GM19452 (cell line): ENCODE measurements around the gene PLEKHG5.

Source experiments
- ATAC-seq: cut with Tn5 transposase; IDR thresholded peaks from one replicate; pipeline ENCODE4 v1.9.1; 2021; ENCODE audit not compliant: unreplicated experiment

PLEKHG5 gene

GRCh38 chr1:6477039-6477820 lies 14.2 kb downstream of the PLEKHG5 start:
- no peak for ATAC-seq

DNA sequence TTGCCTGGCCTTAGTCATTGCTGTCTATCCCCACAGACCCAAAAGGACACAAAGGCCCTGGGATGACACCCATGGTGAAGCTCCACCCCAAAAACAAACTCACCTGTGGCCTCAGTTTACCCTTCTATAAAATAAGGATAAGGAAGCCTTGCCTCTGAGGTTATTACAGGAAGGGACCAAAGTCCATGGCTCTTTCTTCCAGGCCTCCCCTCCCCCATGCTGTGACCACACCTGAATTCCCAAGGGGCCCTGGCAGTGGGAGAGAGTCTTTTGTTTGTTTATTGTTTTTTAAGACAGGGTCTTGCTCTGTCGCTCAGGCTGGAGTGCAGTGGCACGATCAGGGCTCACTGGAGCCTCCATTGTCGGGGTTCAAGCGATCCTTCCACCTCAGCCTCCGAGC lies 15.0 kb downstream of the PLEKHG5 start:
- ATAC-seq: no peak

DNA sequence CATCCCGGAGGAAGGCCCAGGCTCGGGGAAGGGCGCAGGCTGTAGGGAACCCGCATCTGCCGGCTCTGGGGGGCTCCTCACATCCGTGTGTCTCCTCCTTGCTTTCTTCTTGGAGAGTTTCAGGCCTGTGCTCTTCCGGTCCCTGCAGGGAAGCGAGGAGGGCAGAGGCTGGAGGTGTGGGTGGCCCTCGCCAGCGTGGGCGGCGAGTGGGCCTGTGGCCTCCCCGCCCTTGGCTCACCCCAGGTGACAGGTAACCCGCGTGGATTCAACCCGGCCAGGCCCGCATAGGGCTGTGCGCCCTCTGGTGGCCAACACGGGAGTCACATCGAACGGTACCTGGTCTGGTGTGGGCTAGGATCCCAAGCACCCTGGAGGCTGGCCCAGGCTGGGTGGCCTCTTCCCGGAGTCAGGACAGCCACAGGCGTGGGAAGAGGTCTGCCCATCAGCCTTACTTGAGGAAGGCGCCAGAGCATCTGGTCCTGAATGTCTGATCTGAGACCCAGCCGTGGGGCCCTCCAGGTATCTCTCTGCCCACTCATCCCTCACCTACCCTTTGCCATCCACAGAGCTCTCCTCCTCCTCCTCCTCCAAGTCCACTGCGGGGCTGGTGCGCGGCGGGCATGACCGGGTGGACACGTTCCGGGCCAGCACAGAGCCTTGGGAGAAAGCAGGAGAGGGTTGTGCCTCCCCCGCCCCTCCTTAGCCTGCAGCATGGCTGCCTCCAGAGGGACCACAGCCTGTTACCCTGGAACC lies 15.9 kb downstream of the PLEKHG5 start:
- ATAC-seq: no peak

DNA sequence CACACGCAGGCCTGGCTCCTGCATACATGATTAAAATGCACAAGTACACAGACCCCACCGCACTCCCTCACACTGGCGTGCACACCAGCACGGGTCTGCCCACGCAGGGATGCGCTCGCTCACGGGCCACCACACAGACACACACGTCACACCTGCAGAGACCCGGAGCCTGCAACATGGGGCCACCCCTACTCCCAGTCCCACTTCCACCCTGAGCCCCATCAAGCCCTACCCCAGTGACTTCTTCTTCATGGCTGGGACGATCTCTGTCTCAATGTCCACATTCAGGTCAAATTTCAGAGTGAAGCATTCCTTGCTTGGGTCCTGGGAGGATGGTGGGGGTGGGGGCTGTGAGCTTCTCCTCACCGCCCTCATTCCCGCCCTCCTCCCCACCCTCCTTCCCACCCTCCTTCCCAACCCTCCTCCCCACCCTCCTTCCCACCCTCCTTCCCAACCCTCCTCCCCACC lies 16.6 kb downstream of the PLEKHG5 start:
- ATAC-seq: no peak

GRCh38 chr1:6473974-6474814 lies 17.3 kb downstream of the PLEKHG5 start:
- no peak for ATAC-seq

GRCh38 chr1:6473156-6473555 lies 18.3 kb downstream of the PLEKHG5 start:
- ATAC-seq: no peak

DNA sequence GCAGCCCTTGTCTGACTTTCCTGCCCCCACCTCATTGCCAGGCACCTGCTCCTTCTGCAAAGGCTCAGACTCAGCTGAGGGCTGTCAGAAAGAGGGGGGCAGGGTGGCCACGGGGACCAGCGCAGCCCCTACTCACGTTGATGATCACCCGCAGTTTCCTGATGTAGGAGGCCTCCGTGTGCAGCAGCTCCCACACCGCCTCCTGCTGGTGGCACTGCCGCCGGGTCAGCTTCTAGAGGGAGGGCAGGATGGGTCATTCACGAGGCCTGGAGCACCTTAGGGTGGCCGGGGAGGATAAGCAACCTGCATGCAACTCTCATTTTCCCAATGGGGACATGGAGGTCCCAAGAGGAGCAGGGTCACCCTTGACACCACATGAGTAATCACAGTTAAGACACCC lies 19.1 kb downstream of the PLEKHG5 start:
- ATAC-seq: no peak

DNA sequence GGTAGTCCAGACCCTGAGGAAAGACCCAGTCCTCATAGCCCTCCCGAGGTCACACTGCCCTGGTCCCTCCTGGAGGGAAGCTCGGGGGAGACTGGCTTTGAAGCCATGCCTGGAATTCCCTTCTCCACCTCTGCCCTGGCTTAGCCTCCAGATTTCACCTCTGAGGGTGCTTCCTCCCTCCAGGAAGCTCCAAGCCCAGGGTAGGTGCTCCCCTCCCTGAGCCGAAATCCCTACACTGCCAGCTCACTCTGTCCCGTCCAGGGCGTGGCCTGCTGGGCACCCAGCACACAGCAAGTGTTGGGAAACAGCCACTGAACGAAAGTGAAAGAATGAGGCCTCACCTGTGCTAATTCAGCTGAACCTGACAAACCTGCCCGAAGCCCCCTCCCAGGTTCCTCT lies 19.5 kb downstream of the PLEKHG5 start:
- ATAC-seq: no peak

- ATAC-seq: no peak
Measured at GRCh38 chr1:6471086-6471969, 20.1 kb downstream of the PLEKHG5 start.

DNA sequence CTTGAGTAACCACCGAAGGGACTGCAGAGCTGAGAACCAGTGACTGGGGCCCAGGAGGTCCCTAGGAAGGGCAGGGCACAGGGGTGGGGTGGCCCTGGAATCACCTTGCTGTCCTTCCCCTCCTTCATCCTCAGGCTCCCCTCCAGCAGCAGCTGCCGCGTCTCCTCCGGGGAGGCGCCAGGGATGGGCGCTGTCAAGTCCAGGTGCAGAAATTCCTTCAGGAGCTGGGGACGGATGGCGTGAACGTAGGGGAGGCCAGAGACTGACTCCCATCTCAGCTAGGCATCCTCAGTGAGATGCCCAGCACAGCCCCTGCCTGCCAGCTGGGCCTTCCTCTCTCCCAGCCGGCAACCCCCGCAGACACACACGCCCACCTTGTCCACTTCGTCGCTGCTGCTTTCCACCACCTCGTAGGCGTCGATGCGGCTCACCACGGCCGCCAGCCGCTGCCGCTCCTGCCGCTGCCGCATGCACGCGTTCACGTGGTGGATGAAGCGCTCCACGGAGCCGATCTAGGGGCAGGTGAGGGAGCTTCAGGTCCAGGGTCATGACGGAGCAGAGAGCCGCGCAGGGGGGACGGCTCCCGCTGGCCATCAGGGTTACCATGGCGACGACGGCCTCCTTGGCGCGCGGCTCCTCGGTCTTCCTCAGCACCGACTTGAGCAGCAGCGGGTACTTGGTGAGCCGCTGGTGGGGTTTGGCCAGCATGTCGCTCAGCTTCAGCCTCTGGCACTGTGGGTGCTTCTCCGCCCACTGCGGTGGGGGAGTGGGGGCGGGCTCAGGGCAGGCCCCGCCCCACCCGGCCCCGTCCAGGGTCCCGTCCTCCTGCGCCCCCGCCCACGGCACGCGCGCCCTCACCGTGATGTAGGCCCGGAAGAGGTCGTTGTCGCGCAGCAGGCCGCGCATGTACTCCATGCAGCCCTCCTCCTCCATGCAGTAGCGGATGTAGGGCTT lies 21.1 kb downstream of the PLEKHG5 start:
- ATAC-seq: no peak

- ATAC-seq: no peak
Measured at GRCh38 chr1:6468729-6469461, 22.6 kb downstream of the PLEKHG5 start.

- ATAC-seq: no peak
Measured at GRCh38 chr1:6467744-6468688, 23.5 kb downstream of the PLEKHG5 start.

GRCh38 chr1:6467224-6467623 lies 24.2 kb downstream of the PLEKHG5 start:
- ATAC-seq: no peak

GRCh38 chr1:6466751-6467150 lies 24.7 kb downstream of the PLEKHG5 start:
- ATAC-seq: no peak

- ATAC-seq: no peak
Measured at GRCh38 chr1:6466023-6466422, 25.4 kb downstream of the PLEKHG5 start, which contains the start of gene TNFRSF25. Gene TNFRSF25, minus strand, starts transcription at chr1:6466173. Its CDS starts 66 bp downstream, at chr1:6466107.

- no peak for ATAC-seq
Measured at GRCh38 chr1:6465461-6466005, 25.9 kb downstream of the PLEKHG5 start.

- ATAC-seq: no peak
Measured at GRCh38 chr1:6464915-6465314, 26.6 kb downstream of the PLEKHG5 start.
